H1 (cell line): ENCODE data around the gene RERE. TPM values are rescaled to one million over a fixed set of nuclear protein-coding genes. Genes with fewer than 3 reads are reported as not detected.

Experiments
- CTCF ChIA-PET: fragments of 300-600 bp; sonication (Branson Sonifier 250); formaldehyde crosslinking; loops from one replicate; lab custom pipeline; 2021; ENCODE audit not compliant: partially characterized antibody; lab: Charles Lee
- POLR2A ChIA-PET: fragments of 300-600 bp; sonication (Branson Sonifier 250); formaldehyde crosslinking; loops from one replicate; lab custom pipeline; 2021; ENCODE audit warnings: inconsistent platforms; ENCODE audit not compliant: partially characterized antibody; lab: Charles Lee
- DNase-seq, 2 experiments: peaks; one replicate each; pipeline versions ENCODE4 v3.0.0 to v3.0.0-alpha.2; 2010 to 2022; ENCODE audit warnings: low spot score in 2 of 2, low read depth in 1 of 2, mixed read lengths in 1 of 2
- FAIRE-seq: peaks from 2 replicates; lab custom pipeline; 2011; peaks lifted over from hg19 to GRCh38; lab: Jason Lieb, UNC
- H2AFZ ChIP-seq: 2 replicates; pipeline ENCODE4 v1.8.1; 2012; ENCODE audit warnings: low read length, inconsistent platforms
- H2AK5ac ChIP-seq: 2 replicates; pipeline ENCODE4 v1.6.1; 2013; ENCODE audit warnings: low read depth, low read length
- H2BK120ac ChIP-seq: replicated peaks from 2 replicates; pipeline ENCODE3; 2013; ENCODE audit warnings: low read depth, low read length, inconsistent platforms
- H2BK12ac ChIP-seq: 2 replicates; pipeline ENCODE4 v1.6.1; 2013; ENCODE audit warnings: low read depth, low read length
- H2BK15ac ChIP-seq: 2 replicates; pipeline ENCODE4 v1.6.1; 2013; ENCODE audit warnings: low read length
- H2BK20ac ChIP-seq: 2 replicates; pipeline ENCODE4 v1.6.1; 2013; ENCODE audit warnings: low read length
- H2BK5ac ChIP-seq: 2 replicates; pipeline ENCODE4 v1.6.1; 2013; ENCODE audit warnings: low read depth, low read length
- H3K14ac ChIP-seq: 2 replicates; pipeline ENCODE4 v1.6.1; 2013; ENCODE audit warnings: inconsistent platforms; ENCODE audit not compliant: insufficient read length
- H3K18ac ChIP-seq: 2 replicates; pipeline ENCODE4 v1.6.1; 2013; ENCODE audit warnings: low read length; ENCODE audit errors: extremely low read depth
- H3K23ac ChIP-seq: 2 replicates; pipeline ENCODE4 v1.6.1; 2013; ENCODE audit warnings: inconsistent platforms; ENCODE audit not compliant: insufficient read length
- H3K23me2 ChIP-seq: 2 replicates; pipeline ENCODE4 v1.6.1; 2013; ENCODE audit warnings: low read depth, low read length
- H3K27ac ChIP-seq: 2 replicates; pipeline ENCODE4 v1.6.1; 2011; ENCODE audit warnings: low read depth, low read length, inconsistent platforms
- H3K27me3 ChIP-seq, 4 experiments: replicated peaks in 1 of 4; 1 replicate in 1 of 4; 2 replicates in 3 of 4; pipeline versions ENCODE4 v1.6.1 to v1.8.1; 2011 to 2013; ENCODE audit warnings: low read length in 3 of 4, mild to moderate bottlenecking in 3 of 4, inconsistent platforms in 2 of 4, mixed read lengths in 2 of 4, moderate library complexity in 1 of 4; ENCODE audit not compliant: control insufficient read depth in 3 of 4, insufficient read depth in 3 of 4; ENCODE audit errors: extremely low read depth in 1 of 4
- H3K36me3 ChIP-seq, 4 experiments: 2 replicates each; pipeline versions ENCODE4 v1.6.1 to v1.8.1; 2011 to 2013; ENCODE audit warnings: mild to moderate bottlenecking in 4 of 4, low read length in 3 of 4, moderate library complexity in 2 of 4, control low read depth in 1 of 4, inconsistent platforms in 1 of 4; ENCODE audit not compliant: insufficient read depth in 4 of 4, control insufficient read depth in 2 of 4
- H3K4ac ChIP-seq: replicated peaks from 2 replicates; pipeline ENCODE3; 2013; ENCODE audit warnings: low read length, low read depth, mixed read lengths, inconsistent platforms; ENCODE audit not compliant: insufficient read length
- H3K4me1 ChIP-seq, 4 experiments: replicated peaks in 1 of 4; 1 replicate in 1 of 4; 2 replicates in 3 of 4; pipeline versions ENCODE4 v1.6.1 to v1.8.1; 2011 to 2013; ENCODE audit warnings: low read length in 3 of 4, inconsistent platforms in 2 of 4, mixed read lengths in 1 of 4; ENCODE audit not compliant: insufficient read depth in 4 of 4, control insufficient read depth in 3 of 4
- H3K4me2 ChIP-seq, 2 experiments: 2 replicates each; pipeline versions ENCODE4 v1.6.1 to v1.8.1; 2011 to 2013; ENCODE audit warnings: low read depth in 2 of 2, low read length in 2 of 2, control low read depth in 1 of 2, inconsistent platforms in 1 of 2, mild to moderate bottlenecking in 1 of 2; ENCODE audit not compliant: insufficient read depth in 1 of 2
- H3K4me3 ChIP-seq, 4 experiments: fragments of 200-600, 300-600 bp in 1 of 4; sonication (generic), shearing (Covaris generic), sonication (Bioruptor Twin) in 1 of 4; 2 replicates each; pipeline versions ENCODE4 v1.5.1 to v1.8.1; 2011 to 2016; ENCODE audit warnings: low read length in 4 of 4, low read depth in 3 of 4, control low read depth in 2 of 4, inconsistent platforms in 2 of 4, mild to moderate bottlenecking in 2 of 4, mixed read lengths in 1 of 4, moderate library complexity in 1 of 4; ENCODE audit not compliant: insufficient read depth in 2 of 4; ENCODE audit errors: extremely low read depth in 1 of 4
- H3K56ac ChIP-seq: replicated peaks from 2 replicates; pipeline ENCODE3; 2013; ENCODE audit warnings: low read depth, mild to moderate bottlenecking, mixed read lengths, low read length, inconsistent platforms; ENCODE audit not compliant: insufficient read length
- H3K79me1 ChIP-seq: 2 replicates; pipeline ENCODE4 v1.6.1; 2013; ENCODE audit warnings: low read depth, low read length, control low read depth
- H3K79me2 ChIP-seq, 2 experiments: 2 replicates each; pipeline versions ENCODE4 v1.6.1 to v1.8.1; 2012 to 2013; ENCODE audit warnings: low read length in 2 of 2, mild to moderate bottlenecking in 2 of 2, inconsistent platforms in 1 of 2; ENCODE audit not compliant: insufficient read depth in 2 of 2, control insufficient read depth in 1 of 2
- H3K9ac ChIP-seq, 4 experiments: replicated peaks in 1 of 4; 1 replicate in 1 of 4; 2 replicates in 3 of 4; pipeline versions ENCODE4 v1.6.1 to v1.8.1; 2011 to 2013; ENCODE audit warnings: low read depth in 3 of 4, low read length in 3 of 4, control low read depth in 2 of 4, mild to moderate bottlenecking in 2 of 4, moderate library complexity in 2 of 4, inconsistent platforms in 1 of 4; ENCODE audit errors: extremely low read depth in 1 of 4
- H3K9me3 ChIP-seq, 2 experiments: 2 replicates each; pipeline versions ENCODE4 v1.6.1 to v1.8.1; 2012 to 2013; ENCODE audit warnings: mild to moderate bottlenecking in 2 of 2, moderate library complexity in 2 of 2, control low read depth in 1 of 2, inconsistent platforms in 1 of 2, low read depth in 1 of 2, low read length in 1 of 2, mixed read lengths in 1 of 2; ENCODE audit not compliant: insufficient read depth in 2 of 2
- H4K20me1 ChIP-seq, 2 experiments: replicated peaks in 1 of 2; 2 replicates each; pipeline versions ENCODE3 to v1.8.1; 2011 to 2013; ENCODE audit warnings: inconsistent platforms in 2 of 2, low read length in 2 of 2, mild to moderate bottlenecking in 1 of 2; ENCODE audit not compliant: insufficient read depth in 2 of 2, control insufficient read depth in 1 of 2
- H4K5ac ChIP-seq: 2 replicates; pipeline ENCODE4 v1.6.1; 2013; ENCODE audit warnings: low read length, low read depth, mixed read lengths, inconsistent platforms; ENCODE audit not compliant: insufficient read length
- H4K8ac ChIP-seq: 2 replicates; pipeline ENCODE4 v1.8.0; 2013; ENCODE audit warnings: mild to moderate bottlenecking, moderate library complexity, low read length, inconsistent platforms; ENCODE audit not compliant: insufficient read depth; ENCODE audit errors: extremely low read depth
- H4K91ac ChIP-seq: replicated peaks from 2 replicates; pipeline ENCODE3; 2013; ENCODE audit warnings: low read length, mixed read lengths, inconsistent platforms; ENCODE audit not compliant: insufficient read length
- ATF2 ChIP-seq: IDR thresholded peaks from 2 replicates; pipeline ENCODE4 v1.6.1; 2012; ENCODE audit warnings: low read length, inconsistent platforms
- MAFK ChIP-seq: IDR thresholded peaks from 2 replicates; pipeline ENCODE4 v1.6.1; 2012; ENCODE audit warnings: low read depth, mild to moderate bottlenecking, improper control_type of control experiment, low read length
- RAD21 ChIP-seq, 2 experiments: IDR thresholded peaks in 1 of 2; conservative IDR thresholded peaks in 1 of 2; 2 replicates each; pipeline ENCODE4 v1.6.1; 2011; ENCODE audit warnings: low read depth in 2 of 2, low read length in 2 of 2, improper control_type of control experiment in 1 of 2, inconsistent platforms in 1 of 2, mild to moderate bottlenecking in 1 of 2, moderate library complexity in 1 of 2
- SRF ChIP-seq: IDR thresholded peaks from 2 replicates; pipeline ENCODE4 v1.6.1; 2011; ENCODE audit warnings: mild to moderate bottlenecking, low read depth, low read length, moderate library complexity
- TEAD4 ChIP-seq: IDR thresholded peaks from 2 replicates; pipeline ENCODE4 v1.6.1; 2012; ENCODE audit warnings: low read depth, low read length, inconsistent platforms, mixed read lengths
- WGBS, 2 experiments: shearing (Covaris generic) in 1 of 2; methylation state at CpG; one replicate each; pipeline versions ENCODE4 v1.1.6 to v1.1.7; 2013 to 2015; ENCODE audit warnings: low lambda C conversion rate in 2 of 2, mixed read lengths in 2 of 2, inconsistent platforms in 1 of 2, low coverage in 1 of 2, missing lambda C conversion rate in 1 of 2; ENCODE audit not compliant: insufficient replicate concordance in 2 of 2, insufficient coverage in 1 of 2, insufficient read length in 1 of 2; ENCODE audit errors: extremely low coverage in 1 of 2, missing lambda C conversion rate in 1 of 2; 5-methylcytosine and 5-hydroxymethylcytosine counted together
- polyA plus RNA-seq, 7 experiments: library from polyadenylated mRNA; depleted of rRNA in 3 of 7; stranded (reverse) in 5 of 7; unstranded in 2 of 7; fragments of >200 nt in 5 of 7; fragments of 200-250 nt in 2 of 7; gene quantifications; 1 replicate in 5 of 7; 2 replicates in 1 of 7; 4 replicates in 1 of 7; pipeline versions ENCODE4 v1.2.1 to v1.2.3, GENCODE V29; 2011 to 2013; ENCODE audit warnings: missing spikeins in 2 of 7, mixed read lengths in 2 of 7
- total RNA-seq: library from RNA; stranded (reverse); fragmentation: NEBNext Ultra II Directional; extraction: Animal tissue kit (Norgen Biotek cat#: 25700); gene quantifications from 2 replicates; pipeline ENCODE4 v1.2.1, GENCODE V29; 2021

The RERE gene
- total and polyA plus RNA-seq, 2 of the 8 experiments (the other 6 are each of a cell fraction or from before 2014, with no cell fraction given): 15.3 to 142 TPM

DNA sequence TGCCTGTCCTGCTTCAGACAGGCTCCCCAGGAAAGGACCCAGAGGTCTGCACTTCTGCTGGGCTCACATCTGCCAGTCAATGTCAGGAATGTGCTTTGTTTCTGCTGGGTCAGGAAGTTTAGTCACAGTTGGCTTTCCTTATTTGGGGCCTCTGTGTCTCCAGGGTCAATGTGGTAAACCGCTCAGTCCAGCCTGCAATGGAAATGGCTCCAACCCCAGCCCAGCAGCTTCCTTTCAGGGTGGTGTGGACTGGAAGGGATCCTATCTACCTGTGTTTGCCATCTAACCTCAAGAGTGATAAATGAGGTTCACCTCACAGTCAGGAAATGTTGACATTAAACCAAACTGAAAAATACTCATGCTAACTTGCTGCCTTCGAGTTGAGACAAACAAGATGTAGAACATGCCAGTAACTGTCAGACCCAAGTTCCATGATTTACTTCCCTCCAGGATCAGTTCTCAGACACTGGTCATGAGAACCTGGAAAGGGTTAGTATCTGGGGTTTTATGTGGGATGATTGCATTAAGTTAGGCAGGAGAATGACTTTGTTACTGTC lies 40.8 kb upstream of the RERE start:
- DNase-seq: no peak
- H2BK120ac ChIP-seq: no peak overlapping the region
- H2BK12ac ChIP-seq: no peak overlapping the region
- H2AK5ac ChIP-seq: no peak overlapping the region
- no peak overlapping the region for H3K4me3 ChIP-seq
- no peaks in the 10 kb centered on the region for H3K79me2 ChIP-seq
- H4K91ac ChIP-seq: no peak overlapping the region
- POLR2A ChIA-PET: interaction anchor here (0.8 to 39.6 kb wide), 9 partner anchors 5 to 147 kb away, joined by 3 to 880 read pairs (median 3); partner anchors contain the start of gene ENO1
- no peak overlapping the region for H3K18ac ChIP-seq
- H3K4ac ChIP-seq: no peak overlapping the region
- CTCF ChIA-PET: interaction anchor here (0.6 to 8.9 kb wide), 18 partner anchors 9 to 526 kb away, joined by 3 to 128 read pairs (median 4); no protein-coding TSS in a partner anchor
- TF ChIP-seq TEAD4: 0 out of 2 replicates have a peak, but pooled peaks have one; percentile 12
- peak; percentile 27; the same call in 1 of the 2 replicates for TF ChIP-seq MAFK
- no peak for TF ChIP-seq RAD21 (IDR thresholded peaks at IDR 0.05 in 1 of 2, conservative IDR thresholded peaks at IDR 0.05 in 1 of 2; ENCODE audit: low read depth in 2 of 2, low read length in 2 of 2)
- peak; percentile 63 for TF ChIP-seq SRF
- no peak for TF ChIP-seq ATF2
- no peak overlapping the region for H3K56ac ChIP-seq
- no peak overlapping the region for H2BK5ac ChIP-seq
- no peak for FAIRE-seq
- no peaks in the 10 kb centered on the region for H3K9me3 ChIP-seq
- H3K27me3 ChIP-seq: no peaks in the 10 kb centered on the region
- peaks cover 17 to 25% of the 10 kb centered on the region in 2 experiments for H4K20me1 ChIP-seq
- peak overlapping the region; percentile 26; the same call in 1 of the 2 replicates for H3K27ac ChIP-seq
- no peak overlapping the region for H4K5ac ChIP-seq
- no peak overlapping the region; the same call in 1 of the 2 replicates for H4K8ac ChIP-seq
- no peaks in the 10 kb centered on the region for H3K23me2 ChIP-seq
- H3K23ac ChIP-seq: no peak overlapping the region
- H3K14ac ChIP-seq: no peak overlapping the region
- no peak overlapping the region for H2BK15ac ChIP-seq
- H3K4me2 ChIP-seq: no peak overlapping the region
- H2AFZ ChIP-seq: no peak overlapping the region
- peak overlapping the region in 1 of 4 experiments; percentile 19; a peak in 1 of 7 replicates for H3K9ac ChIP-seq
- WGBS, 2 experiments: 95% methylated on average over 2 of the region's 2 CpGs; no CpG with 5 or more reads in 1 of the 2 experiments
- peaks cover 39 to 61% (median 47%) of the 10 kb centered on the region in 4 experiments for H3K36me3 ChIP-seq
- H3K4me1 ChIP-seq: peaks cover 2 to 3% (median 3%) of the 10 kb centered on the region in 4 experiments; a peak in 5 of 7 replicates
- no peak overlapping the region for H2BK20ac ChIP-seq
- no peaks in the 10 kb centered on the region for H3K79me1 ChIP-seq
